Left ventricle myocardium superior (tissue), 1 donor: ENCODE results near the gene PCSK9. TPM values are rescaled to one million over a fixed set of nuclear protein-coding genes. Genes with fewer than 3 reads are reported as not detected.
A peak's percentile ranks its signal among the peaks of the same experiment; 100 is the strongest.

ENCODE experiments used
- ATAC-seq: fragments of 200-7000 bp; cut with Tn5 transposase; one replicate; pipeline ENCODE4 v1.9.1; 2020; ENCODE audit warnings: mild to moderate bottlenecking, moderate library complexity
- DNase-seq: peaks from one replicate; pipeline ENCODE4 v3.0.0-alpha.2; 2020
- intact Hi-C: fragments of 100-400 bp; cut with micrococcal nuclease; formaldehyde crosslinking; loops from one replicate; pipeline ENCODE4 v1.11.0; 2022
- long read RNA-seq: library from polyadenylated mRNA; unstranded; transcript quantifications from one replicate; pipeline ENCODE4 v2.0.0, GENCODE V29; 2021
- total RNA-seq: library from RNA; stranded (reverse); fragmentation: NEBNext Ultra II Directional; extraction: Animal tissue kit (Norgen Biotek cat#: 25700); gene quantifications from one replicate; pipeline ENCODE4 v1.2.1, GENCODE V29; 2021
- donor health status: DM: no; HTN: yes; CAD: no; lungs with severe emphysema.

The PCSK9 gene
- total RNA-seq, result not detected
- long read RNA-seq, result 0 reads

DNA sequence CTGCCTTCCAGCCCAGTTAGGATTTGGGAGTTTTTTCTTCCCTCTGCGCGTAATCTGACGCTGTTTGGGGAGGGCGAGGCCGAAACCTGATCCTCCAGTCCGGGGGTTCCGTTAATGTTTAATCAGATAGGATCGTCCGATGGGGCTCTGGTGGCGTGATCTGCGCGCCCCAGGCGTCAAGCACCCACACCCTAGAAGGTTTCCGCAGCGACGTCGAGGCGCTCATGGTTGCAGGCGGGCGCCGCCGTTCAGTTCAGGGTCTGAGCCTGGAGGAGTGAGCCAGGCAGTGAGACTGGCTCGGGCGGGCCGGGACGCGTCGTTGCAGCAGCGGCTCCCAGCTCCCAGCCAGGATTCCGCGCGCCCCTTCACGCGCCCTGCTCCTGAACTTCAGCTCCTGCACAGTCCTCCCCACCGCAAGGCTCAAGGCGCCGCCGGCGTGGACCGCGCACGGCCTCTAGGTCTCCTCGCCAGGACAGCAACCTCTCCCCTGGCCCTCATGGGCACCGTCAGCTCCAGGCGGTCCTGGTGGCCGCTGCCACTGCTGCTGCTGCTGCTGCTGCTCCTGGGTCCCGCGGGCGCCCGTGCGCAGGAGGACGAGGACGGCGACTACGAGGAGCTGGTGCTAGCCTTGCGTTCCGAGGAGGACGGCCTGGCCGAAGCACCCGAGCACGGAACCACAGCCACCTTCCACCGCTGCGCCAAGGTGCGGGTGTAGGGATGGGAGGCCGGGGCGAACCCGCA is at the start of gene PCSK9:
Gene PCSK9, plus strand, starts transcription at position 207 of the 741 bp plus-strand sequence. Its CDS starts 290 bp downstream, at position 497.
- DNase-seq (no peak), ATAC-seq (peak; percentile 70)
- intact Hi-C loops, result no loop called here

DNA sequence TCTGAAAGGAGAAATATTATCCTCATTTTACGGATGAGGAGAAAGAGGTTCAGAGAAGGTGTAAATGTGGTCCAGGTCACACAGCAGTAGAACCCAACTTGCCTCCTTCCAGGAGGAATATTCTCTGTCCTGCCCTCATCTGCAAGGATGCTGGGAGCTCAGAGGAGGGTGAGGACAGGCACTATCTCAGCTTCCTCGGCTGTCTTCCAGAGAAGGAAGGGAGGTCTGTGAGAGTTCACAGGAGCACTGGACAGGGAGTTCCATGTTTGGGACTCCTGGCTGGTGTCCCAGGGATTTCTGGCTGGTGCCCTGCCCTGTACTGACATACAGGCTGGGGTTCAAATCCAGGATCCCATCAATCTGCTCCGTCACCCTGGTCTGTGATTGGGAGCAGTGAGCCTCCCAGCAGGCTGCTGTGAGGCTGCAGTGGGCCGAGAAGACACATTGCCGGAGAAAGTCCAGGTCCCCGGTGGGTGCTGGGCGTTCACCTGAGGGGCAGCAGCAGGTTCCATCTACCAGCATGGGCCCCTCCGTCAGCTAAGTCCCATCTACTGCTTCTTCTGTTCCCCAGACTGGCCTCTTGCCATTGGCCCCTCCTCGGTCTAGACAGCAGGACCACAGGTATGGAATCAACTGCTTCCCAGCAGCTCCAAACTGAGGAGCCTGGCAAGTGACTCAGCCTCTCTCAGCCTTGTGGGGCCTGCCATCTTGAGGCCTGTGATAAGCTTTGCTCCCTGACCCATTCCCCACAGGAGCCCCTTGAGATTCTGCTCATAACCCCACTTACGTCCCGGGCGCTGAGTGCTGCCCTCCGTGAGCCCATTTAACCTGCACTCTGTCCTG is 49.2 kb upstream of the PCSK9 start:
- DNase-seq (peak; percentile 68), ATAC-seq (peak; percentile 91)
- intact Hi-C loops, result no loop called here

DNA sequence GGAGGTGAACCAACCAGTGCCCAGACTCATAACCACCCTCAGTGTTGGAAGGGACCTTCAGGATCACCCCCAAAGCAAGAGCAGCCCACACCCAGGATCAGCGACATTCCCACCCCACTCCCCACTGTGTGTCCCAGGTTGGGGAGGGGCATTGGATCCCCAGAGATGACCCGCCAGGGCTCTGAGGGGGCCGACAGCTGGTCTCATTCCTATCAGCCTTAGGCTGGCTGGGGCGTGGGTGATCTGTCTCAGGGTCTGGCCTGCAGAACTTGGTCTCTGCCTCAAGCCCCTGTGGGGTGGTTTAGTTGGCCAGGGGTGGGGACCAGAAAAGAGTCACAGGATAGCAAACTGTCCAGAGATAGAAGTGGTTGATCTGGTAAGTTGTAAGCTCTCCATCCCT is 48.4 kb upstream of the PCSK9 start:
- intact Hi-C loops, result no loop called here
- DNase-seq (no peak), ATAC-seq (no peak)

DNA sequence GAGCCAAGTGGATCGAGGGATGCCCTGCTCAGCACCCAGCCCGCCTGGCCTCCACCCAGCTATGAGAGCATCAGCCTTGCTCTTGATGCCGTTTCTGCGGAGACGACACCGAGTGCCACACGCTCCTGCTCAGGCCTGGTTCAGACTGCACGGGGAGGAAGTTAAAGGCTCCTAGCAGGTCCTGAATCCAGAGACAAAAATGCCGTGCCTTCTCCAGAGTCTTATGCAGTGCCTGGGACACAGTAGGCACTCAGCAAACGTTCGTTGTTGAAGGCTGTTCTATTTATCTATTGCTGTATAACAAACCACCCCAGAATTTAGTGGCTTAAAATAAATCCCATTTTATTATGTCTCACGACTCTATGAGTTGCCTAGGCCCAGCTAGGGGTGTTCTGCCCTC is 47.4 kb upstream of the PCSK9 start:
- DNase-seq, result no peak
- ATAC-seq, result no peak
- intact Hi-C loops, result no loop called here

DNA sequence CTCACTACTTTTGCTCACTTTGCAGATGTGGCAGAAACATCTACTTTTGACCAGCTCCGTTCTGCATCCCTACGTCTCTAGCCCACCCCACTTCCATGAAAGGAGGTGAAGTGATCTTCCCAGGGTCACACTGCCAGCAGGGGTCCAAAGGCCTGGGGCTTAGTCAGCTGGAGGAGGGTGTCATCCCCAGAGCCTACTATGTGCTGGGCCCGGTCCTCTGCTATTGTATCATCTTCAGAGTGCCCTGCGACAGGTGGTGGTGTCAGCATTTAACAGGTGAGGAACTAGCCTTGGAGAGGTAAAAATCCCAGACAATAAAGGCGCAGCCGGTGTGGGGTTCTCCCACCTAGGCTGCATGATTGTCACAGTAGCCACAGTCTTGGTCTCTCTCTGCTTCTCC is 46.2 kb upstream of the PCSK9 start:
- ATAC-seq (no peak), DNase-seq (no peak)
- intact Hi-C loops, result no loop called here

DNA sequence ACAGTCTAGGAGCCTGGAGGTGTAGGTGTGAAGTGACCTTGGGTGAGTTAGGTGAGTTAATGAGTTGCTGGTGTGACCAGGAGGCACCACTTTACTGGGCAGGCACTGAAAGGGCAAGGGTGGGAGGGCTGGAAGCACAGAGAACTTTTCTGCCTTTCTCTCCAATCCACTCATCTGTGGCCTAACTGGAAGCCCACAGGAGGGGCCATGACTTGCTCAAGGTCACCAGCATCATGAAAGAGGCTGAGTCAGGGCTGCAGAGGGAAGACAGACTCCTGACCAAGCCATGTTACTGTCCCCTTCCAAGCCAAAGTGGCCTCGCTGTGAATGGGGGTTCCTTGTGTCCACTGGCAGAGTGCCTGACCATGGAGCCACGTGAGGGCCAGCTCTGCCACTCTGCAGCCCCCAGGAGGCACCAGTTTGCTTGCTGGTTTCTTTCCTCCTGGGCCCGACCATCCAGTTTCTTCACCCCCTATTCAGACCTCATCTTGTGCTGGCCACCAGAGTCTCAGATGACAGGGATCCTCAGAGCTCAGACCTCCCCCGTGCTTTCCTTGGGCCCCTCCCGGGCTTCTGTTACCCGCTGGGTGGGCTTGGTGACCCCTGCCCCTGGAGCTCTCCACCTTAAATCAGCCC is 44.9 kb upstream of the PCSK9 start:
- ATAC-seq (no peak), DNase-seq (no peak)
- intact Hi-C loops, result no loop called here

DNA sequence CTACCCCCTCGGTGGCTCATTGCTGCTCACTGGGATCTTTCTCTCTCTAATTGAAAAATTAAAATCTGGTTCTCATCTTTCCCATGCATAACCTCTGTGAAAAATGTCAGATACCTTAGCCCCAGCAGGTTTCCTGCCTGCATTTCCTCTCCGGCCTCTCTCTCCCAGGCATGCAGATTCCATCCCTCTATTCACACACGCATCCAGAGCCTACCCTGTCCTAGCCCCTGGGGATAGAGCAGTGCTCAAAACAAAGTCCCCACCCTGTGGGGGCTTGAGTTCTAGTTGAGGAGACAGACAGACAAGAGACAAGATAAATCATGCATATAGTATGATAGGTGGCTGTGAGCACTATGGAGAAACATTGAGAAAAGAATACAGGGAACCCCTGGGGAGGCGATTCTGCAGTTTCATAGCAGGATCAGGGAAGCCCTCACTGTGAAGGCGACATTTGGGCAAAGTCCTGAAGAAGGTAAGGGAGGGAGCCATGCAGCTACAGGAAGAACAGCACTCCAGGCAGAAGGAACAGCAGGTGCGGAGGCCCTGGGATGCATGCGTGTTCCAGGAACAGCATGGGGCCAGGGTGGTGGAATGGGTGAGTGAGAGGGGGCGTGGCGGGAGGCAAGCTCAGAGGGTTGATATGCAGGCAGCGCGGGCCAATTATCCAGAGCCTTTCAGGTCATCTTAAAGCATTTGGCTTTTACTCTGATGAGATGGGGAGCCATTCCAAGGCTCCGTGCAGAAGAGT is 44.2 kb upstream of the PCSK9 start:
- DNase-seq (no peak), ATAC-seq (no peak)
- intact Hi-C loops, result no loop called here

DNA sequence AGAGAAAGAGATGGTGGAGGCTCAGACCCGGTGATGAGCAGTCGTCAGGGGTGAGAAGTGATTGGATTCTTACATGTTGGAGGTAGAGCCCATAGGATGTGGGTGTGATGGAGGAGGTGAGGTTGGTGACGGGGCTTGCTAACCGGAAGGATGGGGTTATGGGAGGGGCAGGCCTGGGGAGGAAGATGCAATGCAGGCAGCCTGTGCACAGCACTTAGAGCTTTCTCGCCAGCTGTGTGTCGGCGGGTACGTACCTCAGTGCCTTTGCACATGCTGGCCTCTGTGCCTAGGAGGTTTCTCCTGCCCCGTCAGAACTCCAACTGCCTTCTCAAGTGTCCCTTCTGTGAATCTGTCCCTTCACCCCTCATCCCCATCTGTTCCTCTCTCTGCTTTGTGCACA is 43.5 kb upstream of the PCSK9 start:
- DNase-seq (no peak), ATAC-seq (no peak)
- intact Hi-C loops, result loop anchor here (2.0 kb wide), 1 partner anchor 51 kb away; no protein-coding TSS in a partner anchor

DNA sequence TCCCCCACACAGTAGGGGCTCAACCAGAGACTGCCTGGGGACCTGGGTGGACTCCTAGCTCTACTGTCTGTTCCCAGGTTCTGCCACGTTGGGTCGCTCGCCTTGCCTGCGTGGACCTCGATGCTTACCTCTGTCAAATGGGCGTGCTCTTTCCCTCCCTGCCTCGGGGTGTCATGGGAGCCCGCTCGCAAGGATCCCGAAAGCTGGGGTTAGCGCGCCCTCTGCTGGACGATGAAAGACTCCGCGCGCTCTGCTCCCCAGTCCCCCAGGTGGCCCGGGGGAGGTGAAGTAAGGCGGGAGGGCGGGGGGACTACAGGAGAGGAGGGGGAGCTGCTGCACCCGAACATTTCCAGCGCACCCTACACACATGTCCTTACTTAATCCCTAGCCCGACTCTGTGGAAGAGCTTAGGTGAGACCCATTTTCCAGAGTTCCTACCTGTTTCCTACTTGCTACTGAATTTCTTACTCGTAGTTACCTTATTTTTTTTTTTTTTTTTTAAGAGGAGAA is 42.9 kb upstream of the PCSK9 start:
- peak; percentile 75 for DNase-seq
- ATAC-seq, result peak; percentile 88
- intact Hi-C loops, result loop anchor here (2.0 kb wide), 1 partner anchor 52 kb away; no protein-coding TSS in a partner anchor

DNA sequence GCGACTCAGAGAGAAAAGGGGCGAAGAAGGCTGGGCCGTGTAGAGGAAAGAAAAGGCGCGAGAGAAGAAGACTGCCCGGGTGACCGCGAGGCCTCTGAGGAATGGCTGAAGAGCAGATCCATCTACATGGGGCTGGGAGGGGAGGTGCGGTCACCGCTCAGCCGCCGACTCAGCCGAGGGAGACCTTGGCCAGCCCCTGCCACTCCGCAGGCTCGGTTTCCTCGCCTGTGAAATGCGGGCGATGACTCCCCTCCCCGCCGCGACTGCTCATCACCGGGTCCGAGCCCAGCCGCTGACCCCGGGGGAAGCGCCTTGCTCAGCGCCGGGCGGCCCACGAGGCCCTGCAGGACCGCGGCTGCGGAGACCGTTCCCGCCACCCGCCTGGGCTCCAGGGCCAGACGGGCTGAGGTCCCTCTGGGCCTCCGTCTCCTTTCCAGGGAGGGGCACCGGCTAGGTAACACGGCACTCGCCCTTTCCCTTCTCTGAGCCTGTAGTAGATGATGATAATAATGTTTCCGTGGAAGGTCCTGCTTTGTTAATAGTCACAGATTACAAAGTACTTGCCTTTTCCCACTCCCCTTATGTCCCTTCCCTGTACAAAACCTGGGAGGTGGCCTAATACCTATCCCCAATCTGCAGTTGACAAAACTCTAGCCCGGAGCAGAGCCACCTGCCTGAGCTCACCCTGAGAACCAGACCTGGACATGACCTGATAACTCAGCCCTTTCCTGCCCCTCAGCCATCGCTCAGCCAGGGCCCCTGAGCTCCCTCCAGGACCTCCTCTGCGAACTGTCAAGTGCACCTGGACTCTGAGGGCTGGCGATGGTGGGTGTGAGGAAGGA is 42.3 kb upstream of the PCSK9 start:
- intact Hi-C loops, result loop anchor here (2.0 kb wide), 1 partner anchor 52 kb away; no protein-coding TSS in a partner anchor
- DNase-seq (no peak), ATAC-seq (peak; percentile 34)

DNA sequence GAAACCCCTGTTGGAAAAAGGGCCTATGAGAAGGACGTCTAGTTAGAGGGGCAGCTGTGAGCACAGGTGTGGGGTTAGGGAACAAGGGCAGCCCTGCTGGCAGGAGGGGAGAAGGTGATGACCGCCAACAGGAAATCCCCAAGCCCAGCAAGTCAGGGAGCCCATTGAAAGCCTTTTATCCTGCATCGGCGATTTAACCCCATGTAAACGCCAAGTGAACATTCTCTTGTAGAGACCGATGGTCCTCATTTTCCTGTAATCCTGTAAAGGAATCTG is 41.7 kb upstream of the PCSK9 start:
- DNase-seq (no peak), ATAC-seq (no peak)
- intact Hi-C loops, result loop anchor here (2.0 kb wide), 1 partner anchor 53 kb away; no protein-coding TSS in a partner anchor

DNA sequence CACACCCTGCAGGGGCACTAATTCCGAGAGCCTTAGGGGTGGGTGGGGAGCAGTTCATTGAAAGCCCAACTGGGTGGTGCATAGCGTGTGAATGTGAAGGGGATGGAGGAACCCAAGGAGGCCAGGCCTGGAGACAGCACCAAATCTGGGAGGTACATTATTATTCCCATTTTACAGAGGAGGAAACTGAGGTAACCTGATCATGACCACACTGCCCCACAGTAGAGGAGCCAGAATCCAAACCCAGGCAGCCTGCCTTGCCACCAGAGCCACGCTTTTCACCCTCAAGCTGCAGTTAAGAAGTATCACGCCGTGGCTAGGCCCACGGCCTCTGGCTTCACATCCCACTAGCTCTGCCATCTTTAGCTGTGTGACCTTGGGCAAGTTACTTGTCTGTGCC is 41.2 kb upstream of the PCSK9 start:
- no peak for DNase-seq
- no peak for ATAC-seq
- intact Hi-C loops, result no loop called here

DNA sequence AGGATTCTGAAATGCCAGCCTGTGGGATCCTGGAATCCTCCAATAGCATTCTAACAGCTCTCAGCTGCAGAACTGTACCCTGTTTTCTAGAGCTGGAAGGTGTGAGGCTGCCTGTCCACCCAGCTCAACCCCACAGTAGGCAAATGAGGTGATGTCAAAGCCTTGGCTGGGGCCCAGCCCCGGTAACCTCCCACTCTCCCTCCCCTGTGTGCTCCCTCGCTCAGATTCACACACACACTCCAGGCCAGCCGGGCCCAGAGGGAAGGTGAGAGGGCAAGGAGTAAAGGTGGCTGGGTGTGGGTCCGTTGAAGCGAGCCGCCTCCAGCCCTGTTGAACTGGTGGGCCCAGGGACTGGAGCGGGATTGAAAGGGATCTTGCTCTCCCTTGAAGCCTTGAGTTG is 40.7 kb upstream of the PCSK9 start, which contains the start of gene BSND:
Gene BSND, plus strand, starts transcription at position 257 of the 400 bp plus-strand sequence. CDS start 254 bp downstream, outside the sequence.
- DNase-seq (no peak), ATAC-seq (no peak)
- intact Hi-C loops, result no loop called here

DNA sequence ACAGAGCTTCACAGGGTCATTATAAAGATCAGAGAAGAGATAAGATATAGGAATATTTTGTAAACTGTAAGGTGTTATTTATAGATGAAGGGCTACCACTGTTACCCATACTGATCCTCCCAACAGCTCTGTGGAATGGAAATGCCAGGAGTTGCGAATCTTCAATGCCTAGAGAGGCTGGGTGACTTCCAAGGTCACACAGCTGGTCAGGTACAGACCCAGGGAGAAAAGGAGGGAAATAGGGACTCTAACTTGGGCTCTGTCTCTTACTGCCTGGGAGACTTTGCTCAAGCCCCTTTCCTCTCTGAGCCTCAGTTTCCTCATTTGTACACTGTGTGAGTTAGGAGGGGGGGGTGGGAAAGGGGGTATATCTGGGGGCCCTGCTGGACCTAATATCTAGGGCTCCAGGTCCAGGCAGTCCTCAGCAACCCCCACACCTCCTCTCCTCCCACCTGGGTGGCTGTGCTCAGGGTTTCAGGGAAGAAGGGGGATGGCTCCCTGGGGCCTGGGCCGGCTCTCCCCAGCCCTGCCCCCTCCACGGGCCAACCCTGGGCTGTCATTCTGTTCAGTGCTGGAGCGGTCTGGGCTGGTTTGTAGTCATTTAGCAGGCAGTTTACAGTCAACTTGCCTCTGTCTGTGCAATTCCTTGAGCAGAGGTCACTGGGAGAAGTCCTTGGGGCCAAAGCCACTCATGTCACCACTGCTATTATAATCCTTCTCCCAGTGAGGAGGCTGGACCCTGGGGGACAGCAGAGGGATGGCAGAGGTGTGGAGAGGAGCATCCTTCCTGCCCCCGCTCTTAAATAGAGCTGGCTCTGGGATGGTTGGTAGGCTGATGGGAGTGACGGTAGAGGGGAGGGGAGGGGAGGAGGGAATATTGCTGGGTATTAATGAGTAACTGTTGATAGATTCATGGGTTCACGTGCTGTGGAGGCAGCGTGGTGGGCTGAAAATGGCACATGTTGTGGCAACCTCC is 39.0 kb upstream of the PCSK9 start:
- intact Hi-C loops, result no loop called here
- ATAC-seq (no peak), DNase-seq (no peak)

DNA sequence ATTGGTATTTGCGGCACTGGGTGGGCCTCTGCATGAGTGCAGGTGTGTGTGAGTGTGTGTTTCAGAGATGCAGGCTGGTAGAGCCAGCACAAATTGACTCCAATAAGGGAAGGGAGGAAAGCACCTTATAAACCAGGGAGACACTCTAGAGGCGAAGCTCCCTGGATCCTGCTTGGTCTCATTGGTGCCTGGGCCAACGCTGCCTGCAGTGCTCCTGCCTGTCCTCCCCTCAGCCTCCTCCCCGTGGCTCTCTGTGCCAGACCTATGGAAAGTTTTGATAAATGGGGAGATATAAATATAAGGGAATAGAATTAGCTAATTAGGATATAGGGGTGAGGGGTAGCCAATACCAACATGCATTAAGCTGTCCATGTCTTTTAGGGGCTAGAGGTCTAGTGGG is 38.0 kb upstream of the PCSK9 start:
- intact Hi-C loops, result no loop called here

DNA sequence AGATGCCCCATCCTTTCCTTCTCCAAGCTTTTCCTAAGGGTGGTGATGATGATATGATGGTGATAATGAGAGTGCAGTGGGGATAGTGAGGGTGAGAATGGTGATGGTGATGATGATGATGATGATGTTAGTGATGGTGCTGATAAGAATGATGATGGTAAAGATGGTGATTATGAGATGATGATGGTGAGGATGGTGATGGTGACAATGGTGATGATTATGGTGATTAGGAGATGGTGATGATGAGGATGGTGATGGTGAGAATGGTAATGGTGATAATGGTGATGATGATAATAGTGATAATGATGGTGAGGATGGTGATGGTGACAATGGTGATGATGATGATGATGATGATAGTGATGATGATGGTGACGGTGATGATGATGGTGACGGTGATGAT is 36.7 kb upstream of the PCSK9 start:
- intact Hi-C loops, result no loop called here
- DNase-seq, result no peak
- ATAC-seq, result no peak

More for the DNA sequence above, 38.0 kb upstream of the PCSK9 start:
- no peak for ATAC-seq
- DNase-seq, result no peak
